WTC11 (cell line): ENCODE measurements around the gene ADCY1. TPM values are rescaled to one million over a fixed set of nuclear protein-coding genes. Genes with fewer than 3 reads are reported as not detected.

Experiments used
- ATAC-seq: fragments of 200-7000 bp; cut with Tn5 transposase; 2 replicates; pipeline ENCODE4 v1.10.0; 2021; ENCODE audit warnings: mild to moderate bottlenecking, moderate library complexity
- CTCF ChIA-PET: fragments of 300-600 bp; sonication (Branson Sonifier 250); formaldehyde crosslinking; loops from one replicate; lab custom pipeline; 2021; ENCODE audit warnings: antibody characterized with exemption; lab: Charles Lee
- POLR2A ChIA-PET: fragments of 350-600 bp; sonication (Branson Sonifier 250); formaldehyde crosslinking; loops from one replicate; lab custom pipeline; 2021; ENCODE audit warnings: antibody characterized with exemption; lab: Charles Lee
- DNase-seq: peaks from one replicate; pipeline ENCODE4 v3.0.0; 2021; ENCODE audit warnings: low spot score
- H3K27ac Mint-ChIP-seq: 2 replicates; pipeline ENCODE4 v1.8.0; 2021; ENCODE audit warnings: mixed read lengths
- H3K27me3 Mint-ChIP-seq: 2 replicates; pipeline ENCODE4 v1.8.0; 2021; ENCODE audit warnings: low read depth, mild to moderate bottlenecking, moderate library complexity, mixed read lengths
- H3K36me3 Mint-ChIP-seq: 2 replicates; pipeline ENCODE4 v1.8.0; 2021; ENCODE audit warnings: mixed read lengths
- H3K4me1 Mint-ChIP-seq: 2 replicates; pipeline ENCODE4 v1.8.0; 2022; ENCODE audit warnings: mixed read lengths
- H3K4me3 Mint-ChIP-seq: 2 replicates; pipeline ENCODE4 v1.8.0; 2021; ENCODE audit warnings: mild to moderate bottlenecking, moderate library complexity, mixed read lengths
- H3K9me3 Mint-ChIP-seq: 2 replicates; pipeline ENCODE4 v1.8.0; 2021; ENCODE audit warnings: mixed read lengths
- AR ChIP-seq: fragments of 250-450 bp; sonication (Bioruptor Pico); IDR thresholded peaks from 2 replicates; pipeline ENCODE4 v1.9.0; 2021; ENCODE audit warnings: mild to moderate bottlenecking
- CDX4 ChIP-seq: fragments of 250-450 bp; sonication (Bioruptor Pico); IDR thresholded peaks from 2 replicates; pipeline ENCODE4 v1.9.0; 2021; ENCODE audit warnings: moderate library complexity, mild to moderate bottlenecking, inconsistent platforms, borderline replicate concordance
- E2F1 ChIP-seq: sonication (generic); formaldehyde crosslinking; IDR thresholded peaks from 2 replicates; pipeline ENCODE4 v1.8.0; 2022; ENCODE audit warnings: mild to moderate bottlenecking, missing genetic modification reagents
- MAX ChIP-seq: sonication (generic); formaldehyde crosslinking; IDR thresholded peaks from 2 replicates; pipeline ENCODE4 v1.8.0; 2022; ENCODE audit warnings: mild to moderate bottlenecking, missing genetic modification reagents
- OVOL2 ChIP-seq: fragments of 250-450 bp; sonication (Bioruptor Pico); IDR thresholded peaks from 2 replicates; pipeline ENCODE4 v1.9.0; 2021; ENCODE audit warnings: mild to moderate bottlenecking, borderline replicate concordance
- RORB ChIP-seq: fragments of 250-450 bp; sonication (Bioruptor Pico); IDR thresholded peaks from 2 replicates; pipeline ENCODE4 v1.9.0; 2021; ENCODE audit warnings: mild to moderate bottlenecking
- STAT6 ChIP-seq: sonication (generic); formaldehyde crosslinking; conservative IDR thresholded peaks from 2 replicates; pipeline ENCODE4 v1.8.1; 2023; ENCODE audit warnings: mild to moderate bottlenecking, low read depth, missing genetic modification reagents, moderate library complexity
- TCF7 ChIP-seq: sonication (generic); formaldehyde crosslinking; IDR thresholded peaks from 2 replicates; pipeline ENCODE4 v1.8.0; 2022; ENCODE audit warnings: mild to moderate bottlenecking, low read depth, missing genetic modification reagents, moderate library complexity
- ZBTB21 ChIP-seq: sonication (generic); formaldehyde crosslinking; IDR thresholded peaks from 2 replicates; pipeline ENCODE4 v1.8.1; 2023; ENCODE audit warnings: mild to moderate bottlenecking, missing genetic modification reagents, borderline replicate concordance
- ZNF263 ChIP-seq: sonication (generic); formaldehyde crosslinking; IDR thresholded peaks from 2 replicates; pipeline ENCODE4 v1.8.1; 2022; ENCODE audit warnings: low read depth, mild to moderate bottlenecking, moderate library complexity, missing genetic modification reagents
- ZNF281 ChIP-seq: sonication (generic); formaldehyde crosslinking; IDR thresholded peaks from 2 replicates; pipeline ENCODE4 v1.8.0; 2023; ENCODE audit warnings: mild to moderate bottlenecking, missing genetic modification reagents
- total RNA-seq: library from RNA; stranded (reverse); gene quantifications from 3 replicates; pipeline ENCODE4 v1.2.3, GENCODE V29; 2021

ADCY1 gene
- total RNA-seq, 1 experiment from 2014 or later = 29.0 TPM

GRCh38 chr7:45601094-45601493 lies 26.9 kb downstream of the ADCY1 start:
- CTCF ChIA-PET = no interaction called here
- TF ChIP-seq TCF7 (CRISPR knock-in tag) = no peak
- no peak for TF ChIP-seq ZNF263 (CRISPR knock-in tag)
- no peak for TF ChIP-seq STAT6 (CRISPR knock-in tag)
- H3K9me3 Mint-ChIP-seq = 0 out of 2 replicates have a peak, but pooled peaks cover 9% of the 10 kb centered on the region

GRCh38 chr7:45601816-45602540 lies 27.8 kb downstream of the ADCY1 start:
- Mint-ChIP-seq H3K4me3 (no peak overlapping the region), H3K36me3 (peaks cover 6% of the 10 kb centered on the region; the same call in 1 of the 2 replicates), H3K4me1 (peaks cover 14% of the 10 kb centered on the region), H3K27ac (no peak overlapping the region), H3K9me3 (peaks cover 11% of the 10 kb centered on the region; the same call in 1 of the 2 replicates), H3K27me3 (no peaks in the 10 kb centered on the region)
- ChIA-PET POLR2A (no interaction called here), CTCF (no interaction called here)
- DNase-seq = no peak
- ATAC-seq = no peak
- no peak for TF ChIP-seq E2F1 (CRISPR knock-in tag)
- TF ChIP-seq ZNF281 (CRISPR knock-in tag) = no peak

More at GRCh38 chr7:45601094-45601493, 26.9 kb downstream of the ADCY1 start:
- no peak for DNase-seq
- H3K4me1 Mint-ChIP-seq = peaks cover 23% of the 10 kb centered on the region
- H3K27ac Mint-ChIP-seq = no peak overlapping the region
- H3K27me3 Mint-ChIP-seq = no peaks in the 10 kb centered on the region
- no peak for ATAC-seq
- POLR2A ChIA-PET = no interaction called here
- peaks cover 3% of the 10 kb centered on the region; the same call in 1 of the 2 replicates for H3K36me3 Mint-ChIP-seq
- H3K4me3 Mint-ChIP-seq = no peak overlapping the region

- CTCF ChIA-PET = no interaction called here
- no peaks in the 10 kb centered on the region for H3K4me1 Mint-ChIP-seq
Measured at GRCh38 chr7:45606050-45606449, 31.9 kb downstream of the ADCY1 start.

More at GRCh38 chr7:45606050-45606449, 31.9 kb downstream of the ADCY1 start:
- TF ChIP-seq OVOL2 (CRISPR knock-in tag) (no peak), ZBTB21 (CRISPR knock-in tag) (no peak), CDX4 (no peak), MAX (no peak), AR (CRISPR knock-in tag) (no peak), RORB (CRISPR knock-in tag) (no peak)
- H3K36me3 Mint-ChIP-seq = peaks cover 22% of the 10 kb centered on the region
- DNase-seq (no peak), ATAC-seq (no peak)
- H3K9me3 Mint-ChIP-seq = peaks cover 29% of the 10 kb centered on the region
- H3K27ac Mint-ChIP-seq = no peak overlapping the region
- no peak overlapping the region for H3K4me3 Mint-ChIP-seq
- POLR2A ChIA-PET = no interaction called here
- H3K27me3 Mint-ChIP-seq = no peaks in the 10 kb centered on the region
